HG02840 (cell line): ENCODE measurements around the gene ERI3.
"Not testable (repeated sequence)": the region's sequence is repeated elsewhere in the genome, so short reads cannot be mapped to it uniquely, and the experiment has no call there.

ENCODE experiments used
- ATAC-seq: cut with Tn5 transposase; IDR thresholded peaks from one replicate; pipeline ENCODE4 v1.9.1; 2021; ENCODE audit warnings: mild to moderate bottlenecking, moderate library complexity, moderate number of reproducible peaks; ENCODE audit not compliant: unreplicated experiment, low FRiP score

Gene ERI3

GRCh38 chr1:44217809-44218410 lies 137.1 kb downstream of the ERI3 start:
- no peak for ATAC-seq

DNA sequence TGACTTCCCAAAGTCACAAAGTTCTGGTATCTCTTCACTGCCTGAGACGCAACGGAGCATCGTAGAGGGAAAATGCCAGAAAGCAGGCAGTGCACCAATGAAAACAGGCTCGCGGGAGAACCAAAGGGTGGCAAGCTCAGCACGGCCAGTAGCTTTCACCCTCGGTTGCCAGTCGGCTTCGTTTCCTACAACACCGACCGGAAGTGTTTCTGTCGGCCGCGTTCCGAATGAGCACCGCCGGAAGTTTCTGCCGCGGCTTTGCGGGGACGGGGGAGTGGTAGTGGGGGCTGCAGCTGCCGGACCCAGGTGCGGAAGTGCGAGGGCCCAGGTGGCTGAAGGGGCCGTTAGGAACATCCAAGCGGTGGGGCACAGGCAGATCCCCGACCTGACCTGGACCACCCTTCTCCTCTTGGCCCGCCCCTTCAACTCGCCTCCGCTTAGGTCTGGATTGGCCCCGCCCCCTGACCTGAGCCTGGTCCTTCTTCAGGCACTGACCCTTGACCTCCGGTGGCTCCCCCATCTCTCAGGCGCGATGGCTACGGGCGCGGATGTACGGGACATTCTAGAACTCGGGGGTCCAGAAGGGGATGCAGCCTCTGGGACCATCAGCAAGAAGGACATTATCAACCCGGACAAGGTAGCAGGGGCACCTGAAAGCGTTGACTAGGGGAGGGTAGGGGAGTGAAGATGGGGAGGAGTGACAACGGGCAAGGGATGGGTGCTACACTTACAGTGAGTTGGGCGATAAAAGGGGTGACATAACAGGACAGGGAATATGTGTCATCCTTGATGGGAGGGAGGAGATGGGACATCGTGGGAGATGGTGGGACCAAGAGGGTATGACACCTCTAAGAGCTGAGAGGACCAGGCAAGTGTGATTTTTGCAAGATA lies 141.6 kb downstream of the ERI3 start, which contains the start of gene DMAP1:
TSS of gene DMAP1 (plus strand) at position 250 of the 891 bp plus-strand sequence. CDS start at position 533, 283 bp downstream.
- peak; percentile 68 for ATAC-seq

DNA sequence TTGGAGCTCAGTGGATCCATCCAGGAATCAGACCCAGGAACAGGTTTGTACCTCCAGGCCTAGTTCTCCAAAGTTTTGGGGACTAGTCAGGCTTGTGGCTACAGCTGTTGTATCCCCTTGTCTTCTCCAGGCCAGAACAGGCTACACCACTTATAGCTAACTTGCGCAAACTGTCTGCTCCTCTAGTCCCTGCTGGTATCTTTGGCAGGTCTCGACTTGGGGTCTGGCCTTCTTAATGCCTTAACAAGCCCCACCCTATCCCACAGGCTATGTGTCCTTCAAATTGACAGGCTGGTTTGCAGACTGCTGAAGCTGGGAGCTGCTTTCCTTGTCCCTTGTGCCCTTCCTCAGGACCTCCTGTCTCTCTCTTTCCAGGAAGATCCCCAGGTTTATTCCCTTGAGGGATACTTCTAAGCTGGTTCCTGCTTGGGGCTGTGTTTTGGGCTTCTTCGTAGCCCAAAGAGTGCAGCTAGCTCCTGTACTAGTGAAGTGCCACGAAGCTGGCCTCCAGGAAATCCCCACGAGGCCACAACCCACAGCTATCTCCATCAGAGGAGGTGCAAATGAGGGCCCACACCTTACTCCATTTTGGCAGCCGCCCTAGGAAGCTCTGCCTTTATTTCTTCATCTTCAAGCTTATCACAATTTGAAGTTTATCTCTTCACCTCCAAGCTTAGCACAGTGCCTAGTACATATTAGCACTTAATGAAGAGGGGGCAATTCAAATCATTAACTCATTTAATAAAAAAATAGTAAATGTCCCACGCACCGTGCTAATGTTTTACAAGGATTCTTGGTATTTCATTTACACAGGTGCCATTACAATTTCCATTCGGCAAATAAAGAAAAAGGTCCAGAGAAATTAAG lies 142.5 kb downstream of the ERI3 start:
- no peak for ATAC-seq

GRCh38 chr1:44210595-44210994 lies 144.5 kb downstream of the ERI3 start:
- no peak for ATAC-seq

- ATAC-seq: no peak
Observed at GRCh38 chr1:44208226-44208625, 146.8 kb downstream of the ERI3 start.

DNA sequence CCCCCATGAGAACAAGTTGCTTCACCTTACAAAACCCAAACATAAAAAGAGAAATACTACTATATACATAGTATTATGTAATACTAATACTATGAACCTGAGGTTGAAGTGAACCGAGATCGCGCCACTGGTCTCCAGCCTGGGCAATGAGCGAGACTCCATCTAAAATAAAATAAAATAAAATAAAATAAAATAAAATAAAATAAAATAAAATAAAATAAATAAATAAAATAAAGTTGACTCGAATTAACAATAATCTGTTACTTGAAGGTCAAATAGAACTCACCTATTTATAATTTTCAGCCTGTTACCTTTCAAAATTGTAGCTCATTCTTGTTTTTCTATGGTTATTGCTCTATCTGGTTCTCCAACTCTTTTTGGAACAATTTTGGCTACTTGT lies 148.5 kb downstream of the ERI3 start:
- not testable (repeated sequence) for ATAC-seq

DNA sequence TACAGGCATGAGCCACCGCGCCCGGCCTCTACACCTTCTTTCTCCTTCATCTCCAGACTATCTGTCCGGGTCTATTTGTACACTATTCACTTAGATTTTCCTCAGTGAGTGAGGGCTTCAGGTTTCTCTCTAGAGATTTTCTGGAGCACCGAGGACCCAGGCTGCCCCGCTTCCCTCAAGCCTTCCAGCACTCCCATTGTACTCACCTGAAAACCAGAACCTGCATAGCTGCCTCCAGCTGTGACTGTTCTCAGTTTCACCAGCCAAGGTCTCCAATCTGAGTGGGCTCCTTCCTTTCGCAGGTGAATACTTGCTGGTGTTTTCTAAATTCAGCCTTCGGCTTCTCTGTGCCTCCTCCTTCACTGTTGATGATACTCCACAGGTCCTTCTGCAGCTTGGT lies 154.7 kb downstream of the ERI3 start:
- no peak for ATAC-seq

DNA sequence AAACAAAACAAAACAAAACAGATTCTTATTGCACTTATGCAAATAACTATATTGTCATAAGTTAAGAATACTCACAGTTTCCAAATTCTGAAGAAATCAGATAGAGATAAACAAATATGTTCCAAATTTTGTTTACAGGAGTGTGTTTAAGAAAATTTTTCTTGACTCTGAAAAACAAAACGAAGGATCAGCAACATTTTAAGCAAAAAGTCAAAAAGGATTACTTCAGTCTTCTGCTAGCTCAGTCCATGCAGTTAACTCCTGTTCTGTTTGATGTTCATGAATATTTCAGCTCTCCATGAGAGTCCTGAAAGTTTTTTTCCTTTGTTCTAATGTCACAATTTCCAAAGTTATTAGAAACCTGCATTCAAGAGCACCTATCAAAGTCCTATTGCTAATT lies 180.4 kb downstream of the ERI3 start:
- ATAC-seq: no peak
